Esophagus muscularis mucosa (tissue), 4 donors: ENCODE data around the gene TP63. TPM values are rescaled to one million over a fixed set of nuclear protein-coding genes. Genes with fewer than 3 reads are reported as not detected.
"Not testable (repeated sequence)": the region's sequence is repeated elsewhere in the genome, so short reads cannot be mapped to it uniquely, and the experiment has no call there.

Source experiments
- DNase-seq: peaks from one replicate; pipeline ENCODE4 v3.0.0-alpha.2; 2017; ENCODE audit errors: extremely low spot score
- H3K27ac ChIP-seq, 4 donors: fragments of 200-600 bp; sonication (generic); replicated peaks in 1 of 4; 1 replicate in 3 of 4; 2 replicates in 1 of 4; pipeline ENCODE4 v1.5.1; 2016 to 2019; ENCODE audit warnings: mild to moderate bottlenecking in 1 of 4
- H3K27me3 ChIP-seq, 4 donors: fragments of 200-600 bp; sonication (generic); one replicate each; pipeline versions ENCODE4 v1.5.1 to v1.6.0; 2016 to 2019
- H3K36me3 ChIP-seq, 4 donors: fragments of 200-600 bp; sonication (generic); one replicate each; pipeline ENCODE4 v1.5.1; 2016 to 2019
- H3K4me1 ChIP-seq, 4 donors: fragments of 200-600 bp; sonication (generic); one replicate each; pipeline ENCODE4 v1.5.1; 2016 to 2019
- H3K4me3 ChIP-seq, 4 donors: fragments of 200-600 bp; sonication (generic); 1 replicate in 2 of 4; 2 replicates in 2 of 4; pipeline ENCODE4 v1.5.1; 2016 to 2019; ENCODE audit warnings: mild to moderate bottlenecking in 4 of 4, moderate library complexity in 1 of 4
- H3K9me3 ChIP-seq, 4 donors: fragments of 200-600 bp; sonication (generic); 1 replicate in 3 of 4; 2 replicates in 1 of 4; pipeline ENCODE4 v1.5.1; 2016 to 2019
- CTCF ChIP-seq, 3 experiments: fragments of 200-600 bp in 2 of 3; fragments of 450-650 bp in 1 of 3; sonication (generic) in 2 of 3; IDR thresholded peaks; one replicate each; pipeline ENCODE4 v1.5.1; 2017 to 2019; ENCODE audit warnings: antibody characterized with exemption in 3 of 3, mild to moderate bottlenecking in 2 of 3, moderate library complexity in 1 of 3
- EP300 ChIP-seq: sonication (generic); formaldehyde crosslinking; IDR thresholded peaks from one replicate; pipeline ENCODE4 v1.6.1; 2017; ENCODE audit warnings: antibody characterized with exemption
- POLR2A ChIP-seq: fragments of 450-650 bp; IDR thresholded peaks from one replicate; pipeline ENCODE4 v1.6.1; 2017; ENCODE audit warnings: antibody characterized with exemption, moderate library complexity, mild to moderate bottlenecking, low read depth
- POLR2AphosphoS5 ChIP-seq, 2 donors: sonication (generic); formaldehyde crosslinking; IDR thresholded peaks; one replicate each; pipeline ENCODE4 v1.6.1; 2017; ENCODE audit warnings: antibody characterized with exemption in 2 of 2
- WGBS: methylation state at CpG from one replicate; pipeline ENCODE4 v1.1.5; 2018; 5-methylcytosine and 5-hydroxymethylcytosine counted together
- intact Hi-C: fragments of 100-400 bp; cut with DNase I; formaldehyde crosslinking; loops from one replicate; pipeline ENCODE4 v1.15.1; 2023
- total RNA-seq, 4 donors: library from RNA; depleted of rRNA; stranded (reverse); fragments of >200 nt; gene quantifications; one replicate each; pipeline versions ENCODE4 v1.1.0 to v1.2.1, GENCODE V29; 2016

Gene TP63
- total RNA-seq, 4 donors from 2014 or later: under 0.01 to 0.34 (median 0.21) TPM

- Histone ChIP-seq H3K27ac (no peak overlapping the region), H3K4me1 (no peaks in the 10 kb centered on the region), H3K27me3 (no peaks in the 10 kb centered on the region), H3K4me3 (no peak overlapping the region), H3K9me3 (no peaks in the 10 kb centered on the region), H3K36me3 (no peaks in the 10 kb centered on the region)
- 87% methylated on average over 2 of the region's 2 CpGs for WGBS
- intact Hi-C loops: no loop called here
- TF ChIP-seq POLR2A (no peak), EP300 (no peak), POLR2AphosphoS5 (IDR thresholded peaks at IDR 0.05) (no peak), CTCF (IDR thresholded peaks at IDR 0.05) (no peak)
- DNase-seq: no peak
Observed at GRCh38 chr3:189597918-189598317, 33.3 kb upstream of the TP63 start.

GRCh38 chr3:189598530-189599225 is 32.5 kb upstream of the TP63 start:
- no peak for DNase-seq
- 79% methylated on average over 6 of the region's 6 CpGs for WGBS
- Histone ChIP-seq H3K4me3 (no peak overlapping the region), H3K9me3 (no peaks in the 10 kb centered on the region), H3K4me1 (no peaks in the 10 kb centered on the region), H3K27me3 (no peaks in the 10 kb centered on the region), H3K27ac (no peak overlapping the region), H3K36me3 (no peaks in the 10 kb centered on the region)
- TF ChIP-seq POLR2A (no peak), CTCF (IDR thresholded peaks at IDR 0.05) (no peak), EP300 (no peak), POLR2AphosphoS5 (IDR thresholded peaks at IDR 0.05) (no peak)
- intact Hi-C loops: no loop called here

- intact Hi-C loops: no loop called here
- Histone ChIP-seq H3K27me3 (no peaks in the 10 kb centered on the region), H3K27ac (no peak overlapping the region), H3K36me3 (no peaks in the 10 kb centered on the region), H3K4me1 (no peaks in the 10 kb centered on the region), H3K4me3 (no peak overlapping the region), H3K9me3 (peaks cover 0 to 8% (median 0%) of the 10 kb centered on the region in 4 donors)
- DNase-seq: no peak
- whole genome bisulfite sequencing: 86% methylated on average over 5 of the region's 5 CpGs
- TF ChIP-seq EP300 (no peak), CTCF (IDR thresholded peaks at IDR 0.05) (no peak), POLR2AphosphoS5 (IDR thresholded peaks at IDR 0.05) (no peak), POLR2A (no peak)
Observed at GRCh38 chr3:189602471-189602870, 28.7 kb upstream of the TP63 start.

- no peak for DNase-seq
- H3K4me3 ChIP-seq: no peak overlapping the region
- no peaks in the 10 kb centered on the region for H3K27me3 ChIP-seq
- no peak overlapping the region for H3K27ac ChIP-seq
- intact Hi-C loops: no loop called here
- WGBS: 86% methylated on average over 2 of the region's 2 CpGs
- no peaks in the 10 kb centered on the region for H3K36me3 ChIP-seq
- no peak for TF ChIP-seq POLR2AphosphoS5 (IDR thresholded peaks at IDR 0.05)
- TF ChIP-seq EP300: no peak
- no peak for TF ChIP-seq POLR2A
- no peak for TF ChIP-seq CTCF (IDR thresholded peaks at IDR 0.05)
- peaks cover 0 to 10% (median 3%) of the 10 kb centered on the region in 4 donors for H3K9me3 ChIP-seq
- H3K4me1 ChIP-seq: no peaks in the 10 kb centered on the region
Observed at GRCh38 chr3:189605717-189606116, 25.5 kb upstream of the TP63 start.

GRCh38 chr3:189606774-189607173 is 24.4 kb upstream of the TP63 start:
- no peak for DNase-seq
- no peaks in the 10 kb centered on the region for H3K36me3 ChIP-seq
- intact Hi-C loops: no loop called here
- TF ChIP-seq POLR2A: no peak
- no peak for TF ChIP-seq CTCF (IDR thresholded peaks at IDR 0.05)
- TF ChIP-seq POLR2AphosphoS5 (IDR thresholded peaks at IDR 0.05): no peak
- TF ChIP-seq EP300: no peak
- WGBS: 98% methylated on average over 4 of the region's 4 CpGs
- no peak overlapping the region for H3K4me3 ChIP-seq
- H3K27me3 ChIP-seq: no peaks in the 10 kb centered on the region
- H3K9me3 ChIP-seq: peaks cover 0 to 13% (median 6%) of the 10 kb centered on the region in 4 donors
- no peaks in the 10 kb centered on the region for H3K4me1 ChIP-seq
- no peak overlapping the region for H3K27ac ChIP-seq

- WGBS: 43% methylated on average over 2 of the region's 2 CpGs
- DNase-seq, H3K4me3 ChIP-seq, H3K27me3 ChIP-seq, H3K4me1 ChIP-seq, H3K27ac ChIP-seq, intact Hi-C loops, H3K36me3 ChIP-seq: not testable (repeated sequence)
- peaks cover 0 to 11% (median 2%) of the 10 kb centered on the region in 4 donors for H3K9me3 ChIP-seq
Observed at GRCh38 chr3:189612641-189613040, 18.5 kb upstream of the TP63 start.
